Peyer's patch (tissue), 4 donors: ENCODE results near the gene ZC3H13.

ENCODE experiments used
- CTCF ChIP-seq, 6 experiments: fragments of 450-650 bp in 4 of 6; fragments of 200-600 bp in 2 of 6; sonication (generic) in 1 of 6; IDR thresholded peaks; one replicate each; pipeline ENCODE4 v1.5.1; 2017 to 2019; ENCODE audit warnings: antibody characterized with exemption in 6 of 6, mild to moderate bottlenecking in 3 of 6, moderate library complexity in 1 of 6
- POLR2A ChIP-seq, 2 donors: fragments of 450-650 bp; IDR thresholded peaks; one replicate each; pipeline ENCODE4 v1.5.1; 2017; ENCODE audit warnings: antibody characterized with exemption in 2 of 2, mild to moderate bottlenecking in 2 of 2, moderate library complexity in 2 of 2

DNA sequence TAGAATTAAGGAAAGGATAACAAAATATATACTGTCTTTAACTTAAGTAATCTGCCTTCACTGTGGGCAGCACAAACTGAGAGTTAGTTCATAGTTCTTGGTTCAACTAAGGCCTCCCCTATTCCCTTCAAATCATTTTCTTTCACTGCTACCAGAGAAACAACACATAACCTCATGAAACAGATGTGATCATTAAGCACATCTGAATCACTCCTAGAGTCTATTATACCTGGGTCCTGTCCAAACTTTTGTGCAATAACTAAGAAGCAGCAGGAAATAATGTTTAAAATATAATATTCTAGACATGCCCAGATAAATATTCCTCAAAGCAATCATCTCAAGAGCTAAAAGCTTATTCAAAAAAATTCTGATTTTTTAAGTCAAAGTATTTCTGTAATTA is 62.9 kb downstream of the ZC3H13 start:
- TF ChIP-seq CTCF (IDR thresholded peaks at IDR 0.05), result no peak
- TF ChIP-seq POLR2A (IDR thresholded peaks at IDR 0.05), result no peak
